Esophagus squamous epithelium (tissue), 4 donors: ENCODE measurements around the gene AFDN.

Source experiments
- POLR2A ChIP-seq, 4 donors: fragments of 450-650 bp; IDR thresholded peaks; one replicate each; pipeline ENCODE4 v1.6.1; 2017; ENCODE audit warnings: antibody characterized with exemption in 4 of 4, mild to moderate bottlenecking in 4 of 4, moderate library complexity in 3 of 4
- TF ChIP-seq, protein P1 (sequence below), 6 experiments: fragments of 450-650 bp in 4 of 6; fragments of 200-600 bp in 2 of 6; sonication (generic) in 2 of 6; IDR thresholded peaks; one replicate each; pipeline ENCODE4 v1.5.1; 2016 to 2019; ENCODE audit warnings: antibody characterized with exemption in 6 of 6, mild to moderate bottlenecking in 4 of 6, moderate library complexity in 4 of 6

GRCh38 chr6:167881327-167881726 is 54.6 kb downstream of the AFDN start:
- TF ChIP-seq, protein P1, sequence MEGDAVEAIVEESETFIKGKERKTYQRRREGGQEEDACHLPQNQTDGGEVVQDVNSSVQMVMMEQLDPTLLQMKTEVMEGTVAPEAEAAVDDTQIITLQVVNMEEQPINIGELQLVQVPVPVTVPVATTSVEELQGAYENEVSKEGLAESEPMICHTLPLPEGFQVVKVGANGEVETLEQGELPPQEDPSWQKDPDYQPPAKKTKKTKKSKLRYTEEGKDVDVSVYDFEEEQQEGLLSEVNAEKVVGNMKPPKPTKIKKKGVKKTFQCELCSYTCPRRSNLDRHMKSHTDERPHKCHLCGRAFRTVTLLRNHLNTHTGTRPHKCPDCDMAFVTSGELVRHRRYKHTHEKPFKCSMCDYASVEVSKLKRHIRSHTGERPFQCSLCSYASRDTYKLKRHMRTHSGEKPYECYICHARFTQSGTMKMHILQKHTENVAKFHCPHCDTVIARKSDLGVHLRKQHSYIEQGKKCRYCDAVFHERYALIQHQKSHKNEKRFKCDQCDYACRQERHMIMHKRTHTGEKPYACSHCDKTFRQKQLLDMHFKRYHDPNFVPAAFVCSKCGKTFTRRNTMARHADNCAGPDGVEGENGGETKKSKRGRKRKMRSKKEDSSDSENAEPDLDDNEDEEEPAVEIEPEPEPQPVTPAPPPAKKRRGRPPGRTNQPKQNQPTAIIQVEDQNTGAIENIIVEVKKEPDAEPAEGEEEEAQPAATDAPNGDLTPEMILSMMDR (IDR thresholded peaks at IDR 0.05) = no peak
- TF ChIP-seq POLR2A (IDR thresholded peaks at IDR 0.05) = no peak
